NCI-H748 (cell line): ENCODE data around the gene IL36RN.

Experiments used
- DNase-seq: peaks from one replicate; lab custom pipeline; 2025; ENCODE audit not compliant: unreplicated experiment; lab: John Stamatoyannopoulos, UW

Gene IL36RN

GRCh38 chr2:113046465-113046864 is 12.5 kb upstream of the IL36RN start:
- DNase-seq, result no peak

GRCh38 chr2:113050921-113051895 is 7.8 kb upstream of the IL36RN start:
- no peak for DNase-seq

- DNase-seq, result no peak
Observed at GRCh38 chr2:113052396-113052917, 6.5 kb upstream of the IL36RN start, which contains the start of gene IL36B. Gene IL36B, minus strand, starts transcription at chr2:113052867.

- DNase-seq, result no peak
Observed at GRCh38 chr2:113053666-113054065, 5.3 kb upstream of the IL36RN start.

- no peak for DNase-seq
Observed at GRCh38 chr2:113054066-113054465, 4.9 kb upstream of the IL36RN start.

GRCh38 chr2:113056521-113056920 is 2.5 kb upstream of the IL36RN start:
- no peak for DNase-seq

- DNase-seq, result no peak
Observed at GRCh38 chr2:113057117-113057516, 1.9 kb upstream of the IL36RN start.

- no peak for DNase-seq
Observed at GRCh38 chr2:113058411-113058994, 495 bp upstream of the IL36RN start.

- DNase-seq, result no peak
Observed at GRCh38 chr2:113060396-113060795, 1.4 kb downstream of the IL36RN start.

- DNase-seq, result no peak
Observed at GRCh38 chr2:113060796-113061195, 1.8 kb downstream of the IL36RN start.

GRCh38 chr2:113061241-113061640 is 2.2 kb downstream of the IL36RN start:
- no peak for DNase-seq

- DNase-seq, result no peak
Observed at GRCh38 chr2:113061896-113062770, 3.1 kb downstream of the IL36RN start.

GRCh38 chr2:113064281-113064680 is 5.3 kb downstream of the IL36RN start:
- DNase-seq, result no peak

- no peak for DNase-seq
Observed at GRCh38 chr2:113064898-113065297, 5.9 kb downstream of the IL36RN start.

- DNase-seq, result no peak
Observed at GRCh38 chr2:113067681-113068080, 8.7 kb downstream of the IL36RN start, which contains the start of gene IL1F10. Gene IL1F10, plus strand, starts transcription at chr2:113067970. Its CDS starts 4,769 bp downstream, at chr2:113072739.

- no peak for DNase-seq
Observed at GRCh38 chr2:113068249-113068648, 9.3 kb downstream of the IL36RN start.

GRCh38 chr2:113068706-113069485 is 9.9 kb downstream of the IL36RN start:
- DNase-seq, result no peak

GRCh38 chr2:113069676-113070605 is 10.9 kb downstream of the IL36RN start:
- DNase-seq, result no peak

GRCh38 chr2:113070606-113070975 is 11.6 kb downstream of the IL36RN start:
- DNase-seq, result no peak
